ENCODE results near the gene EGR4.

- TF ChIP-seq CTCF (IDR thresholded peaks at IDR 0.05; ENCODE audit: insufficient read depth, low read depth, low read length) (no peak), EZH2 (IDR thresholded peaks at IDR 0.05; ENCODE audit: insufficient read depth, low read length) (no peak)
Measured at GRCh38 chr2:73281244-73281643, 12.1 kb downstream of the EGR4 start.

Data from astrocyte (in vitro differentiated cells and primary cell).